Panc1 (cell line): ENCODE results near the gene IL18.

Experiments
- SIN3A ChIP-seq: IDR thresholded peaks from 2 replicates; pipeline ENCODE4 v1.6.1; 2012; ENCODE audit warnings: low read depth, mild to moderate bottlenecking, low read length, moderate library complexity, borderline replicate concordance; ENCODE audit not compliant: insufficient read depth
- TF ChIP-seq, protein P1 (sequence below): fragments of 450-650 bp; IDR thresholded peaks from 2 replicates; pipeline ENCODE4 v1.5.1; 2017; ENCODE audit warnings: mild to moderate bottlenecking

- TF ChIP-seq, protein P1, sequence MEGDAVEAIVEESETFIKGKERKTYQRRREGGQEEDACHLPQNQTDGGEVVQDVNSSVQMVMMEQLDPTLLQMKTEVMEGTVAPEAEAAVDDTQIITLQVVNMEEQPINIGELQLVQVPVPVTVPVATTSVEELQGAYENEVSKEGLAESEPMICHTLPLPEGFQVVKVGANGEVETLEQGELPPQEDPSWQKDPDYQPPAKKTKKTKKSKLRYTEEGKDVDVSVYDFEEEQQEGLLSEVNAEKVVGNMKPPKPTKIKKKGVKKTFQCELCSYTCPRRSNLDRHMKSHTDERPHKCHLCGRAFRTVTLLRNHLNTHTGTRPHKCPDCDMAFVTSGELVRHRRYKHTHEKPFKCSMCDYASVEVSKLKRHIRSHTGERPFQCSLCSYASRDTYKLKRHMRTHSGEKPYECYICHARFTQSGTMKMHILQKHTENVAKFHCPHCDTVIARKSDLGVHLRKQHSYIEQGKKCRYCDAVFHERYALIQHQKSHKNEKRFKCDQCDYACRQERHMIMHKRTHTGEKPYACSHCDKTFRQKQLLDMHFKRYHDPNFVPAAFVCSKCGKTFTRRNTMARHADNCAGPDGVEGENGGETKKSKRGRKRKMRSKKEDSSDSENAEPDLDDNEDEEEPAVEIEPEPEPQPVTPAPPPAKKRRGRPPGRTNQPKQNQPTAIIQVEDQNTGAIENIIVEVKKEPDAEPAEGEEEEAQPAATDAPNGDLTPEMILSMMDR, result no peak
- no peak for TF ChIP-seq SIN3A
These were observed at the start of gene IL18 for GRCh38 chr11:112163875-112164685.
